ENCODE measurements around the gene CALY. TPM values are rescaled to one million over a fixed set of nuclear protein-coding genes. Genes with fewer than 3 reads are reported as not detected.

The CALY gene
- total RNA-seq, 2 donors from 2014 or later: not detected

DNA sequence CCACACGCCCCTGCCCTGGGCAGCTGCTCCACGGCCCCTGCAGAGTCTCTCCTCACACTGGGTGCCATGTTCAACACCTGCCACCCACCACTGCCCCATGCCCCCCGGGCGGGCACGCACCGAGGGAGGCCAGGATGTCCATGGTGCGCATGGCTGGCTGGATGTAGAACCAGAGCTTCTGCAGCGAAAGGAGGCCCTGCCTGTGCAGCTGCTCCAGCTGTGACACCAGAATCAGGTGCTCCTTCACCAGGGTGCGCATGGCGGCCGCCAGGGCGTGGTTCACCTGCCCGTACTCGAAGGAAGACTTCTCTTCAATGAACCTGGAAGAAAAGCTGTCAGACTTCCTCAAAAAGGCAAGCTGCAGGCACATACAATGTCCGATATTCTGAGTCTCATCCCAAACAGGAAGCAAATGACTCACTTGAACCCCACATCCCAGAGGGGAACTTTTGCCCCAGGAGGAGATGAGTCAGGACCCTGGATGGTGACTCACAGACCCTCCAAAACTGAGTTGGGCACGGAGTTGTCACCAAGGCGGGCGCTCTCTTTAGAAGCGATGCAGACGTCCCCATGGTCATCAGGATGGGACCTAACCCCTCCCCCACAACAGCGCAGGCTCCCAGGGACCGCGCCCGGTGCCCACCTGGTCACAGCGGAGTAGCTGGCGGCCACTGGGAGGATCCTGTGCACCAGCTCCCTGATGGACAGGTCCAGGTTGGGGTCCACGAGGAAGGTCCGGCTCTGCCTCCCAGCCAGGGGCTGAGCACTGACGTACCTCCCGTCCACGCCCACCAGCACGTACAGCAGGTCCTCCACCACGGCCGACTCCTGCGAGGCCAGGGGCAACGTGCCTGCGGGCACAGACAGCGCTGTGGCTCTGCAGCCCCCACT lies 43.5 kb downstream of the CALY start:
- H3K9me3 Mint-ChIP-seq: no peaks in the 10 kb centered on the region
- ATAC-seq (replicated peaks): peak; percentile 95
- no peak overlapping the region for H3K4me3 Mint-ChIP-seq
- no peak overlapping the region for H3K27ac Mint-ChIP-seq
- peaks cover 84% of the 10 kb centered on the region for H3K36me3 Mint-ChIP-seq (ENCODE audit: low read depth)
- no peaks in the 10 kb centered on the region for H3K27me3 Mint-ChIP-seq
- H3K4me1 Mint-ChIP-seq: no peaks in the 10 kb centered on the region

DNA sequence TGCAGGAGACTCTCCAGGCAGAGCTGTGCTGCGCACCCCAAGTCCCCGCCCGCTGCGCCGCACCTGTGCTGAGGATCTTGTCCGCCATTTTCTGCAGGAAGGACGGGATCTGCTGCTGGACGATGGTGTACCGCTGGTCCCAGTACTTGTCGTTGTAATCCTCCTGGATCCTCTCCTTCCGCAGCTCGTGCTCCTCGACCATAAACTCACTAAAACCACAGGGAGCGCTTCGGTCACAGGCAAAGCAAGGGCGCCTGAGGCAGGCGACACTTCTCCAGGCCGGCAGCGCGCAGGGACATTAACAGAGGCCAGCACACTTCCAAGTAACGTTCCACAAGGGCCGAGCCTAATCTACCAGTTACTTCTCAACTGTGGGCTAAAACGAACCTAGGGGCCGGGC lies 46.9 kb downstream of the CALY start:
- H3K9me3 Mint-ChIP-seq: no peaks in the 10 kb centered on the region
- H3K4me3 Mint-ChIP-seq: no peak overlapping the region
- no peak overlapping the region for H3K27ac Mint-ChIP-seq
- H3K4me1 Mint-ChIP-seq: peaks cover 14% of the 10 kb centered on the region
- peaks cover 84% of the 10 kb centered on the region for H3K36me3 Mint-ChIP-seq (ENCODE audit: low read depth)
- no peaks in the 10 kb centered on the region for H3K27me3 Mint-ChIP-seq
- no peak for ATAC-seq (replicated peaks)

DNA sequence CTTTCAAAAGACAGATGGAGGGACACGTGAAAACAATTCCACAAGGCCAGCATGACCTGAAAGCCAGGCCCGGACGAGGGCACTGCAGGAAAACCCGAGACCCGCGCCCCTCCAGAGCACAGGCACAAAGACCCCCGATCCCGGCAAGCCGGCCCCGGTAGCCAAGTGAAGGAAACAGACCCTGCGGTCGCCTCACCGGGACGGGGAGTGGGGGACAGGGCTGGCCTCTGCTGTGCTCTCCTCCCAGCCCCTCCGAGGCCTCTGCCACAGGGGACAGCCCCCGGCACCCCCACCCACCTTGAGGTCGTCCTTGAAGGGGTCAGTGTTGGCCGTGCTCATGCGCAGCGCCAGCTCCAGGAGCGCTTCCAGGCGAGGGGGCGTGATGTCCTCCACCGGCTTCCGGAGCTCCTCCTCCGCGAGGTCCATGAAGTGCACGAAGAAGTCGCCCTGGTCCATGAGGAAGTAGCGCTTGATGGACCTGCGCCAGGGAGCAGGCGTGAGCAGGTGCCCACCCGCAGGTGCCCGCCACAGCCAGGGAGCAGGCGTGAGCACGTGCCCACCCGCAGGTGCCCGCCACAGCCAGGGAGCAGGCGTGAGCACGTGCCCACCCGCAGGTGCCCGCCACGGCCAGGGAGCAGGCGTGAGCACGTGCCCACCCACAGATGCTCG lies 48.7 kb downstream of the CALY start:
- no peak for ATAC-seq (replicated peaks)
- Mint-ChIP-seq H3K36me3 (ENCODE audit: low read depth) (peaks cover 84% of the 10 kb centered on the region), H3K27me3 (no peaks in the 10 kb centered on the region)

DNA sequence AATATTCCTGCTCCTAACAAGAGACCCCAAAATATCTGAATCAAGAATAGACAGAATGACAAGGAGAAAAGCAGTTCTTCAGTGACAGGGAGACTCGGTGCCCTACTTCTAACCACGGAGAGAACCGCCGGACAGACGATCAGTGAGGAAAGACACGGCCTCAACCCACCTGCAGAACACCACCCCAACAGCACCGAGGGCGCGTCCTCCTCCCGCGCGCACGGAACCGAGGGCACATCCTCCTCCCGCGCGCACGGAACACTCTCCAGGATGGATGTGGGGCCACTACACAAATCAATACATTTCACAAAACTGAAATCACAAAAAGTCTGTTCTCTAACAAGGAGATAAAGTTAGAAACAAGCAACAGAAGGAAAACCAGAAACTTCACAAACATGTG lies 50.3 kb downstream of the CALY start:
- ATAC-seq (replicated peaks): no peak
- H3K4me1 Mint-ChIP-seq: peaks cover 14% of the 10 kb centered on the region
- H3K27ac Mint-ChIP-seq: no peak overlapping the region
- no peaks in the 10 kb centered on the region for H3K9me3 Mint-ChIP-seq
- peaks cover 77% of the 10 kb centered on the region for H3K36me3 Mint-ChIP-seq (ENCODE audit: low read depth)
- H3K4me3 Mint-ChIP-seq: no peak overlapping the region
- H3K27me3 Mint-ChIP-seq: no peaks in the 10 kb centered on the region

More for the DNA sequence above, 48.7 kb downstream of the CALY start:
- H3K27ac Mint-ChIP-seq: no peak overlapping the region
- H3K4me1 Mint-ChIP-seq: peaks cover 14% of the 10 kb centered on the region
- no peaks in the 10 kb centered on the region for H3K9me3 Mint-ChIP-seq
- no peak overlapping the region for H3K4me3 Mint-ChIP-seq

DNA sequence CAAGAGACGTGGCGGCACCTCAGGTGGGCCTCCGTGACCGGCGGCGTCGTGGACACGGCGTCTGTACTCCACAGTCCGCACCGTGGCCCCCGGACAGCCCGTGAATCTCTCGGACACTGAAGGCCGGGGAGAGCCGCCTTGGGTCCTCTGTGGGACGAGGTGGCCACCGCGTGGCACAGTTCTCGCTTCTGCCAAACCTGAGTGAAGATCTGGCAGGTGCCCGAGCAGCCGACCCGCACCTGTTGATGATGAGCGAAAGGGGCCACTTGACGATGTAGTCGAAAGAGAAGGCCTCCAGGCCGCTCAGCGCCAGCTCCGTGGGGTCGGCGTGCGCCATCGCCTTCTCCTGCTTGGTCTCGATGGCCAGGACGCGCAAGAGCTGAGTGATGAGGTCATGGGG lies 51.5 kb downstream of the CALY start:
- Mint-ChIP-seq H3K36me3 (ENCODE audit: low read depth) (peaks cover 69% of the 10 kb centered on the region), H3K9me3 (no peaks in the 10 kb centered on the region), H3K4me3 (no peak overlapping the region), H3K27ac (no peak overlapping the region), H3K27me3 (no peaks in the 10 kb centered on the region), H3K4me1 (peaks cover 14% of the 10 kb centered on the region)
- no peak for ATAC-seq (replicated peaks)

DNA sequence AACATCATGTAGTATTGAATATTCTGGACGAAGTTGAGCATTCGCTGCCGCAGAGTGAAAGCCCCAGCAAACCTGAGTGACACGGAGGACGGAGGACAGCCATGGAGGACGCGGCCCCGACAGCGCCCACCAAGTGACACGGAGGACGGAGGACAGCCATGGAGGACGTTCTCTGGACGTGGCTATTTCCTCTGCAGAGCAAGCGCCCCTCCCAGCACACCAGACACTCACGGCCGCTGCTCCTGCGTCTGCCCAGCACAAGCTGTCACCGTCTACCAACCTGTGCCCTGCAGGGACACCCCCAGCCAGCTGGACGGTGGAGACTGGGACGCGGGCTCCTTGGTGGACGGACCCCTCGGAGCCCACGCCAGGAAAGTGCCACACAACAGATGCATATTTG lies 52.8 kb downstream of the CALY start:
- peaks cover 56% of the 10 kb centered on the region for H3K36me3 Mint-ChIP-seq (ENCODE audit: low read depth)
- no peak for ATAC-seq (replicated peaks)
- no peaks in the 10 kb centered on the region for H3K9me3 Mint-ChIP-seq
- peaks cover 14% of the 10 kb centered on the region for H3K4me1 Mint-ChIP-seq
- H3K4me3 Mint-ChIP-seq: no peak overlapping the region
- no peak overlapping the region for H3K27ac Mint-ChIP-seq
- H3K27me3 Mint-ChIP-seq: no peaks in the 10 kb centered on the region

DNA sequence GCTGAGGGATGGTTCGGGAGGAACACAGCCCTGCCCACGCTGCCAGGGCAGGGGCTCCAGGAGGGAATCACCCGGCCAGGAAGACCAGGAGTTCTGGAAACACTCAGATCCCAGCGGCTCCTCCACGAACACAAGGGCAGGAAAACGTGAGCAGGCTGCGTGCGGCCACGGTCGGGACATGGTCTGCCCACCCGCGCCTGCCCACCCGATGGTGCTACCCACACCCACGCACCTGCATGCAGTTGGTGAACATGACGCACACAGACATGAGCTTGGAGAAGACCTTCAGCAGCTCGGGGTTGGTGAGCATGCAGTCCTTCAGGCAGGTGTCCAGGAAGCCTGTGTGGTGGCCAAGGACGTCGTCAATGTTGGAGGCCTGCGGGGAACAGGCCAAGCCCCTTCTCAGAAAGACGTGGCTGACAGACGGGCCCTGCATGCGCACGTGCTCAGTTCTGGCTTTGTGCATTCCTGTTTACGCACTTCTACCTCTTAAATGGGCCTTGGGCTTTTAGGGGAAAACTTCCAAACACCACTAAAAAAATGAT lies 53.8 kb downstream of the CALY start:
- Mint-ChIP-seq H3K36me3 (ENCODE audit: low read depth) (peaks cover 57% of the 10 kb centered on the region), H3K27ac (no peak overlapping the region), H3K4me1 (peaks cover 23% of the 10 kb centered on the region), H3K4me3 (no peak overlapping the region), H3K27me3 (no peaks in the 10 kb centered on the region), H3K9me3 (no peaks in the 10 kb centered on the region)
- no peak for ATAC-seq (replicated peaks)

DNA sequence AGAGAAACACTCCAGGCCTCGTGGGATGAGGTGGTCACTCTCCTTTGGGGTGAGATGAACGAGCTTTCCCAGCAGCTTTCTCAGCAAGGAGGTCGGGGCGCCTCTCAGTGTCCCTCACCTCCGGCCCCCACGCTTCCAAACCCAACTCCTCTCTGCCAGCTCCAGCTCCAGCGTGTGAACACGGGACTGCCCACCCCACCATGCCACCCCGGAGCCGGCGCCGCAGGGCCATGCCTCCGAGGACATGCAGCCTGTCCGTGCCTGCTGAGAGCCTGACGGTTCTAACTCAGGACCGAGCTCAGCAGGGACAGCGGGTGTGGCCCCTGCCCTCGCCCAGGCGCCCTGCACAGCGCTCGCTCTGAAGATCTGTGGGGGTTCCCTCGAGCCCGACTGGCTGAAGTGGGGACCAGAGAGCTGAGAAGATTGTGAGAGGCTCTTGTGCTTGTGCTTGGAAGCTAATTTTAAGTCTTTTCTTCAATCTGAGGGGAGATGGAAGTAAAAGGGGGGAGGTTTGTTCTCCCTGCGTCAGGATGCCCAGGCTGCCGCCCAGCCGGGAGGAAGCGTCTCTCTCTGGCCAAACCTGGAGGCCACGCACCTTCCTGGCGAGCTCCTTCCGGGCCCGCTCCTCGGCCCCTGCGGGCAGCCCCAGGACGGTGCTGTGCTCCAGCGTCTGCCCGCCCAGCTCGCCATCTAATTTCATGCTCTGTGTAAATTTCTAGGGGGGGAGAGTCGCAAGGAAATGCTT lies 54.9 kb downstream of the CALY start:
- Mint-ChIP-seq H3K27ac (no peak overlapping the region), H3K4me3 (no peak overlapping the region), H3K36me3 (ENCODE audit: low read depth) (peaks cover 46% of the 10 kb centered on the region), H3K27me3 (no peaks in the 10 kb centered on the region), H3K9me3 (no peaks in the 10 kb centered on the region), H3K4me1 (peaks cover 21% of the 10 kb centered on the region)
- no peak for ATAC-seq (replicated peaks)

DNA sequence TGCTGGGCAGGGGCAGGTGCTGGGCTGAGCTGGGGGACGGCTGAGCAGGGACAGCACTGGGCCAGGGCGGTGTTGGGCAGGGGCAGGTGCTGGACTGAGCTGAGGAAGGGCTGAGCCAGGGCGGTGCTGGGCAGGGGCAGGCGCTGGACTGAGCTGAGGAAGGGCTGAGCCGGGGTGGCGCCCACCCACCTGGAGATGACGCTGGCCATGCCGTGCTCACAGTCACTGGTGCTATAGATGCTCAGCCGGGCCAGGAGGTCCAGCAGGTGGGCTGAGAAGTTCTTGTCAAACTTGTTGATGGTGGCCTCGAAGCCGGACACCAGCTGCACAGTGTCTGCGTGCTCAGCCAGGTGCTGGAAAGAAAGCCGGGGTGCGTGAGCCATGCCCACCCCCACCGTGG lies 55.6 kb downstream of the CALY start:
- Mint-ChIP-seq H3K36me3 (ENCODE audit: low read depth) (peaks cover 39% of the 10 kb centered on the region), H3K4me3 (no peak overlapping the region), H3K27ac (no peak overlapping the region), H3K4me1 (peaks cover 14% of the 10 kb centered on the region), H3K9me3 (no peaks in the 10 kb centered on the region), H3K27me3 (no peaks in the 10 kb centered on the region)
- ATAC-seq (replicated peaks): no peak

DNA sequence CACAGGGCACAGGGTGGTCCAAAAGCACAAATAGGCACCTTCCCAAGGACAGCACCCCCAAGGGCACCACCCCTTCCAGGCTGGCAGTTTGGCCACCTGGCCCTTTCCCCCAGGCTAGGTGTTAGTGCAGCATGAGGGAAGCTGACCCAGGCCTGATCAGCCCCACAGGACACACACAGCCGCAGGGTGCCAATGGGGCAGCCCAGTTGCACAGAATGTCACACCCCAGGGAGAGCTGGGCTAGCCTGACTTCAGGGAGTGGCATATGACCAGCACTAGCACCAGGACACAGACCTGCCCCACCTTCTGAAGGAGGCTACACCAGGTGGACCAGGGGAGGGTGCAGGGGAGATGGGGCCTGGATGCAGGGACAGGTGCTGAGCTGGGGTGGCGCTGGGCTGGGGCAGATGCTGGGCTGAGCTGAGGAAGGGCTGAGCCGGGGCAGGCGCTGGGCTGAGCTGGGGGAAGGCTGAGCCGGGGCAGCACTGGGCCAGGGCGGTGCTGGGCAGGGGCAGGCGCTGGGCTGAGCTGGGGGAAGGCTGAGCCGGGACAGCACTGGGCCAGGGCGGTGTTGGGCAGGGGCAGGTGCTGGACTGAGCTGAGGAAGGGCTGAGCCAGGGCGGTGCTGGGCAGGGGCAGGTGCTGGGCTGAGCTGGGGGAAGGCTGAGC lies 56.2 kb downstream of the CALY start:
- Mint-ChIP-seq H3K4me3 (no peak overlapping the region), H3K27ac (no peak overlapping the region), H3K36me3 (ENCODE audit: low read depth) (peaks cover 39% of the 10 kb centered on the region), H3K4me1 (peaks cover 9% of the 10 kb centered on the region), H3K9me3 (no peaks in the 10 kb centered on the region), H3K27me3 (no peaks in the 10 kb centered on the region)
- no peak for ATAC-seq (replicated peaks)

DNA sequence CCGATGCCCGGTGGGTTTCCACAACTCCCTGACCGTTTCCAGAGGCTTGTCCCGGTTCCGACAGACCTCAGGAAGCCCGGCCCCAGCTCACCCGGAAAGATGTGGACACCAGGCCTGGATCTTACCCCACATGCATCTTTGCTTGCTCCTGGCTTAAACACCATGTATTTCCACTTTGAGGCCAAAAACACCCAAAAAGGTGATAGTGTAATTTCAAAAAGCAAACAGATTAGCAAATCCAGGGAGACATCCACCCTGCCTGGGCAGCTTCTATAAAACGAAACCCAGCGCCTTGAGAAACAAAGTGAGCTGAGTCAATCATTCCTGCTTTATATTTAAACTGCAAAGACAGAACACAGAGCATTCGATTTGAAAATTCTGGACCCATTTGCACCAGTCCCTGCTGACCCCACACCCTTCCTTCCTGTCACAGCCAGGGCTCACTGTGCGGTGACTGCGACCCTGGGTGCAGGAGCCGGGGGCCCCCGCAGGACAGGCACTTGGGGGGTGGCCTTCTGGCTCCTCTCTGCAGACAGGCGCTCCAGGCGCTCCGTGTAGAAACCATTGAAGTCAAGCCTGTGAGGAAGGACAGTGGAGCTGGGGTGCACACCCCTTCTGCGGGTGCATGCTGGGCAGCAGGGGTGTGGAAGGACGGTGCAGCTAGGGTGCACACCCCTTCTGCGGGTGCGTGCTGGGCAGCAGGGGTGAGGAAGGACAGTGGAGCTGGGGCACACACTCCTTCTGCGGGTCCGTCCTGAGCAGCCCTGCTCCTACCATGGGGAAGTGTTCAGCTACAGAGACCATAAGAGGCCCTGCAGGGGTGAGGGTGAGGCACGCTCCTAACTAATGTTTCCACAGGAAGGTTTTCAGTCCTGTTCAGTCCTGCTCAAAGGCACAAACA lies 57.1 kb downstream of the CALY start:
- Mint-ChIP-seq H3K4me1 (peaks cover 9% of the 10 kb centered on the region), H3K27me3 (no peaks in the 10 kb centered on the region), H3K27ac (no peak overlapping the region), H3K9me3 (no peaks in the 10 kb centered on the region), H3K4me3 (no peak overlapping the region), H3K36me3 (ENCODE audit: low read depth) (peaks cover 39% of the 10 kb centered on the region)
- ATAC-seq (replicated peaks): no peak

DNA sequence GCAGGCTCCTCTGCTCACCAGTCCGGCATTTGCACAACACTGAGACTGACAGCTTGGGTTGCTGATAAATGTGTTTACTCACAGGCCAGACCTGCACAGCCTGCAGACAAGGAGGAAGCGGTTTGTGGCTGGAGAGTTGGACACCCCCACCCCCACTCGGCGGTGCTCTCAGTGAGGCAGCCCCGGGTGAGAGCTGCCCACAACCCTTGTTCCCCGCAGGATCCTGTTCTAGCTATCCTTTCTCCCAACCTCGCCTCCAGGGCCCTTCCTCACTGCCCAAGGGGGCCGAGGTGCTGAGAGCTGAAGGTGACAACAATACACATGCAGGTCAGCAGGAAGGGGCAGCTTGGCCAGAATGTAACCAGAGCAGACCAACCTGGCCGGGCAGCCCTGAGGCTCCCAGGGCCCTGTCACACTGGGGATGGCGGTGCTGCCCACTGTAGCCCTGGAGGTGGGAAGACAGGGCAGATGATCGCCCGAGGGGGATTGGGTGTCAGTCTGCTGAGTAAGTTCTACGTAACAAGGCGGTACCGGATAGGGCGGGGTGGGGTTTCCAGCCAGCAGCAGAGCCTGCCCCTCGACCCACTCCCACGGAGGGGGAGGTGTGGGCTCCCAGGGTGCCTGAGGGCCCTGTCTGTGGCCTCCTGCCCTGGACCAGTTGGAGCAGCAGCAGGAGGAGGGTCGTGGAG lies 58.0 kb downstream of the CALY start:
- no peaks in the 10 kb centered on the region for H3K27me3 Mint-ChIP-seq
- ATAC-seq (replicated peaks): peak; percentile 60
- peak overlapping the region; percentile 75 for H3K4me3 Mint-ChIP-seq
- peak overlapping the region; percentile 81 for H3K27ac Mint-ChIP-seq
- no peaks in the 10 kb centered on the region for H3K9me3 Mint-ChIP-seq
- peaks cover 32% of the 10 kb centered on the region for H3K36me3 Mint-ChIP-seq (ENCODE audit: low read depth)
- peaks cover 9% of the 10 kb centered on the region for H3K4me1 Mint-ChIP-seq

Data from activated T-helper 17 cell treated with anti-CD3 and anti-CD28 coated beads, Interleukin-2, amount 50 U/mL, for 72 hours (primary cell).